HG02884 (cell line): ENCODE results near the gene CC2D1B.

Experiments
- ATAC-seq: cut with Tn5 transposase; IDR thresholded peaks from one replicate; pipeline ENCODE4 v1.9.1; 2021; ENCODE audit warnings: mild to moderate bottlenecking, moderate library complexity; ENCODE audit not compliant: unreplicated experiment

The CC2D1B gene

DNA sequence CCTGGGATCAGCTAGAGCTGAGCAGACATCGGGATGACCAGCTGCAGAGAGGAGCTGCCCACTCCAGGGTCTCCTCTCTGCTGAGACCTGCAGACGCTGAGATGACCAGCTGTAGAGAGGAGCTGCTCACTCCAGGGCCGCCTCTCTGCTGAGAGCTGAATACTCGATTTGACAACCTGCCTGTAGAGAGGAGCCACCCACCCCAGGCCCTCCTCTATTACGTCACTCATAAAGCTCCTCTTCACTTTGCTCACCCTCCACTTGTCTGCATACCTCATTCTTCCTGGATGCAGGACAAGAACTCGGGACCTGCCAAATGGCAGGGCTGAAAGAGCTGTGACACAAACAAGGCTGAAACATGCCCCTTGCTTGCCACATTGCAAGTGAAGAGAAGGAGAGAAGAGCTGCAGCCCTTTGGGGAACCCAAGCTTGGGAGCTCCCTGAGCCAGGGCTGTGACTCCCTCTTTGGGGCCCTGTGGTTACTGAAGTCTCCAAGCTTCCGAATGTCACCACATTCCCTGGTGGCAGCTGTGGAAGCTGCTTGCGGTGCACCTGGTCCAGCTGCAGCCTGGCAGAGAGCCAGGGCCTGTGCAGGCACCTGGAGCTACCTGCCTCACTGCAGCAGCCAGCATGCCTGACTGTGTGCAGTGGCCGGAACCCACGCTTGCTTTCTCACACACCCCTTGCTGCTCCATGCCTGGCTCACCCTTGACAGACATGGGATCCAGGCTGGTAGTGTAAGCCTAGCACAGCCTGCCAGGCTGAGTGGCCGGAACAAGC lies 59.6 kb downstream of the CC2D1B start:
- no peak for ATAC-seq

DNA sequence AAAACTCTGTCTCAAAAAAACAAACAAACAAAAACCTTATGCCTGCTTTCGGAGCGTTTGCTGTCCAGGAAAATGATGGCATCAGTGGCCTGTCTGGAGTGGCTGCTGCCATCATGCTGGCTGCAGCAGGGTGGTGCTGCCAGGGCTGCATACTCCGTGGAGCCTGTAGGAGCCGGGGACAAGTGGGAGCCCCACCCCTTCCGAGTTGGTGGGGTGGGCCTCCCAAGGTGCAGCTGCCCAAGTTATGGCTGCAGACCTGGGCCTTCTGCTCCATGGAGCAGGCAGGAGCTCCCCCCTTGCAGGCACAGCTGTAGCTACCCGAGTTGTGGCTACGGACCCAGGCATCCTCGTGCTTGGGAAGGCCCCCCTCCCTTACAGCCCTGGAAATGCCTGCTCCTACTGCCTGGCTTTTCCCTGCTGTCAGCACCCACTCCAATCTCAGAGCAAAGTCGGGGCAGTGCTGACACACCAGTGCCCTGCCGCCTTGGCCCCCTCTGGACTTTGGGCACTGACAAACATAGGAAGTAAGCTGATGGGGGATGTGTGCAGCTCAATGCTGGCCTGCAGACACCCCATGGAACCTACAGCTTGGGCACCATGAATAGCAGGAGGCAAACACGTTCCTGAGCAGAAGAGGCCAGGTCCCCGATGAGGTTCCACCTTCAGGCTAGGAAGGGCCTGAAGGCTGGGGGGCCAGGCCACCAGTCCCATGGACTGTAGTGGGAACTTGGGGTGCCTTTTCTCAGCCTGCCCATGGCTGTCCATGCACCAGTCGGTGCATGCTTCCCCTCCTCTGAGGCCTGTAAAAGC lies 60.4 kb downstream of the CC2D1B start:
- no peak for ATAC-seq
